Prostate gland (tissue), 2 donors: Measurements from ENCODE around the gene KCNN2. TPM values are rescaled to one million over a fixed set of nuclear protein-coding genes. Genes with fewer than 3 reads are reported as not detected.
A peak's percentile ranks its signal among the peaks of the same experiment; 100 is the strongest.

Source experiments
- DNase-seq: peaks from one replicate; pipeline ENCODE4 v3.0.0-alpha.2; 2019; ENCODE audit warnings: low spot score
- H3K27ac ChIP-seq, 2 donors: fragments of 200-600 bp; sonication (generic); 2 replicates each; pipeline ENCODE4 v1.5.1; 2017 to 2019
- H3K27me3 ChIP-seq: fragments of 200-600 bp; sonication (generic); replicated peaks from 2 replicates; pipeline ENCODE4 v1.5.1; 2019; ENCODE audit not compliant: insufficient read depth
- H3K36me3 ChIP-seq, 2 donors: fragments of 200-600 bp; sonication (generic); 1 replicate in 1 of 2; 2 replicates in 1 of 2; pipeline versions ENCODE4 v1.5.1 to v1.8.1; 2017 to 2019
- H3K4me1 ChIP-seq: fragments of 200-600 bp; sonication (generic); replicated peaks from 2 replicates; pipeline ENCODE4 v1.5.1; 2019
- H3K4me3 ChIP-seq, 2 donors: fragments of 200-600 bp; sonication (generic); 2 replicates each; pipeline ENCODE4 v1.5.1; 2017 to 2019
- H3K9me3 ChIP-seq: fragments of 200-600 bp; sonication (generic); 2 replicates; pipeline ENCODE4 v1.5.1; 2017
- POLR2A ChIP-seq: fragments of 450-650 bp; IDR thresholded peaks from one replicate; pipeline ENCODE4 v1.6.1; 2016; ENCODE audit warnings: antibody characterized with exemption, mild to moderate bottlenecking
- POLR2AphosphoS5 ChIP-seq: sonication (generic); formaldehyde crosslinking; IDR thresholded peaks from one replicate; pipeline ENCODE4 v1.6.1; 2017; ENCODE audit warnings: antibody characterized with exemption
- WGBS: methylation state at CpG from one replicate; pipeline ENCODE4 v1.1.5; 2018; 5-methylcytosine and 5-hydroxymethylcytosine counted together
- intact Hi-C: fragments of 100-400 bp; cut with DNase I; formaldehyde crosslinking; loops from one replicate; pipeline ENCODE4 v1.14.2; 2022
- total RNA-seq, 2 donors: library from RNA; depleted of rRNA; stranded (reverse); fragments of >200 nt; gene quantifications; one replicate each; pipeline ENCODE4 v1.1.0, GENCODE V29; 2016
- TF ChIP-seq, protein P1 (sequence below), 4 experiments: fragments of 200-600 bp in 2 of 4; fragments of 450-650 bp in 2 of 4; sonication (generic) in 2 of 4; IDR thresholded peaks; 1 replicate in 3 of 4; 2 replicates in 1 of 4; pipeline ENCODE4 v1.5.1; 2016 to 2019; ENCODE audit warnings: antibody characterized with exemption in 4 of 4, mild to moderate bottlenecking in 2 of 4, moderate library complexity in 2 of 4

KCNN2 gene
- total RNA-seq, 2 donors from 2014 or later, result 13.9 to 15.3 TPM

DNA sequence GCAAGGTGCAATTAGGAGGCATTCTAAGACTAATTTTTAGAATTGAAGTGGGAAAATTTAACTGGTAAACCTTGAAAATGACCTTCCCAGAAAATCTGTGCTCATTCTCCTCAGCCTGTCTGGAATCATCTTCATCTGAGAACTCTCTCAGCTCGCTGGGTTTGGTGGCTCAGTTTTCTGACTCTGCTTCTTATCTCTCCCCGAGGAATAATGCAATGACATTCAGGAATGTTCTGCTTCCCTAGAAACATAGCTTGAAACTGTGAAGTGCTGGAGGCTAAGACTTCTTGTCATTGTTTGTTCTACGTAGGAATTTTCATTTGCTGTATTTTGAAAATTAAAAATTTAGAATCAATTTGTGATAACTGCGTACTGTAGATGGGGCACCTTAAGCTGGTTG is 86.6 kb downstream of the KCNN2 start:
- no peak for DNase-seq
- no peak overlapping the region for H3K27ac ChIP-seq
- no peaks in the 10 kb centered on the region for H3K4me1 ChIP-seq
- no peak overlapping the region for H3K4me3 ChIP-seq
- 73% methylated on average over 4 of the region's 4 CpGs for WGBS
- TF ChIP-seq, protein P1, sequence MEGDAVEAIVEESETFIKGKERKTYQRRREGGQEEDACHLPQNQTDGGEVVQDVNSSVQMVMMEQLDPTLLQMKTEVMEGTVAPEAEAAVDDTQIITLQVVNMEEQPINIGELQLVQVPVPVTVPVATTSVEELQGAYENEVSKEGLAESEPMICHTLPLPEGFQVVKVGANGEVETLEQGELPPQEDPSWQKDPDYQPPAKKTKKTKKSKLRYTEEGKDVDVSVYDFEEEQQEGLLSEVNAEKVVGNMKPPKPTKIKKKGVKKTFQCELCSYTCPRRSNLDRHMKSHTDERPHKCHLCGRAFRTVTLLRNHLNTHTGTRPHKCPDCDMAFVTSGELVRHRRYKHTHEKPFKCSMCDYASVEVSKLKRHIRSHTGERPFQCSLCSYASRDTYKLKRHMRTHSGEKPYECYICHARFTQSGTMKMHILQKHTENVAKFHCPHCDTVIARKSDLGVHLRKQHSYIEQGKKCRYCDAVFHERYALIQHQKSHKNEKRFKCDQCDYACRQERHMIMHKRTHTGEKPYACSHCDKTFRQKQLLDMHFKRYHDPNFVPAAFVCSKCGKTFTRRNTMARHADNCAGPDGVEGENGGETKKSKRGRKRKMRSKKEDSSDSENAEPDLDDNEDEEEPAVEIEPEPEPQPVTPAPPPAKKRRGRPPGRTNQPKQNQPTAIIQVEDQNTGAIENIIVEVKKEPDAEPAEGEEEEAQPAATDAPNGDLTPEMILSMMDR (IDR thresholded peaks at IDR 0.05), result no peak
- TF ChIP-seq POLR2A (no peak), POLR2AphosphoS5 (no peak)
- no peaks in the 10 kb centered on the region for H3K9me3 ChIP-seq
- H3K36me3 ChIP-seq, result no peaks in the 10 kb centered on the region
- intact Hi-C loops, result loop anchor here (5.0 to 10.0 kb wide), 4 partner anchors 141 to 834 kb away; no protein-coding TSS in a partner anchor
- H3K27me3 ChIP-seq, result no peaks in the 10 kb centered on the region

DNA sequence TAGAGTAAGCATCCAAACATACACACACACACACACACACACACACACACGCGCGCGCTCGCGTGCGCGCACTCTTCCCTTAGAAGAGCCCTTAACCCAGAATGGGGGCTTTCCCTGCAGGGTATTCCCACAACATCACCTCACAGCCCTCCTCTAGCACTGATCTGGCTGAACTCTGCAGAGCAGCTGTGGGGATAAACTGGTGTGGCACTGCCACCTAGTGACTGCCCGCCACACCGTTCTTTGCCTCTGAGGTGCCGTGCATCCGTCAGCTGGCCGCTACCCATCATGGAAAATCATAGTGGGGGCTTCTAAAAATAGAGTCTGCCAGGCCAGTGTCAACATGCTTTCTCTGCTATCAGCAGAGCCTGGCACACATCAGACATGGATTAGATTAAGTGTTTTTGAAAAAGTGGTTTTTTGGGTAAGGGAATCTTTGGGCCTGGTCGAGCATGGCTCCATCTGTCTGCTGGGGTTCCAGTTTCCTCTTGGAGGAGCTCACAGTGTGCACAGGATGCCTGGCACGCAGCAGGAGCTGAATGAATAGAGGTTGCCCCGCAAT is 88.1 kb downstream of the KCNN2 start:
- 3% methylated on average over 16 of the region's 16 CpGs for WGBS
- Histone ChIP-seq H3K36me3 (no peaks in the 10 kb centered on the region), H3K9me3 (no peaks in the 10 kb centered on the region), H3K4me3 (no peak overlapping the region), H3K27ac (no peak overlapping the region), H3K27me3 (no peaks in the 10 kb centered on the region), H3K4me1 (no peaks in the 10 kb centered on the region)
- TF ChIP-seq, protein P1 (IDR thresholded peaks at IDR 0.05), result peak; percentile 43 to 82 (median 72)
- TF ChIP-seq POLR2A (no peak), POLR2AphosphoS5 (peak; percentile 23)
- DNase-seq, result peak; percentile 66
- intact Hi-C loops, result loop anchor here (5.0 to 10.0 kb wide), 5 partner anchors 143 to 835 kb away; no protein-coding TSS in a partner anchor

DNA sequence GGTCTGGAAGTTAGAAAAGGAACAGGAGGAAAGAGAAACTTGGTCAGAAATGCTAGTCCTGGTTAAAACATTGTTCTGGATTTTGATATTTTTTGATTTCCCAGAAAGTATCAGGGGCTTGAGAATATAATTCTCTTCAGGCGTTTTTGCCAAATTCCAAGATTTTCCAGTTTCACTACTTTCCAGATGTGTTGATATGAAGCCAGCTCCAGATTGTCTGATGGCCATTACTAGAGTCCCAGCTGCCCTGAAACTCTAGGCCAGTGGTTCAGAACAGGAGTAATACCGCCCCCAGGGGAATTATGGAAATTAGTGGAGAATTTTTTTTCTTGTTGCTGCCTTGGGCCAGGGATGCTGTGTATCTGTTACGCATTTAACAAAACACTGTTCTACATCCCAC is 88.6 kb downstream of the KCNN2 start:
- TF ChIP-seq POLR2A (no peak), POLR2AphosphoS5 (no peak)
- TF ChIP-seq, protein P1 (IDR thresholded peaks at IDR 0.05), result no peak
- Histone ChIP-seq H3K27ac (no peak overlapping the region), H3K4me1 (no peaks in the 10 kb centered on the region), H3K36me3 (no peaks in the 10 kb centered on the region), H3K4me3 (no peak overlapping the region), H3K27me3 (no peaks in the 10 kb centered on the region), H3K9me3 (no peaks in the 10 kb centered on the region)
- intact Hi-C loops, result loop anchor here (10.0 kb wide), 1 partner anchor 346 kb away; no protein-coding TSS in a partner anchor
- WGBS, result 59% methylated on average over 3 of the region's 3 CpGs
- no peak for DNase-seq

DNA sequence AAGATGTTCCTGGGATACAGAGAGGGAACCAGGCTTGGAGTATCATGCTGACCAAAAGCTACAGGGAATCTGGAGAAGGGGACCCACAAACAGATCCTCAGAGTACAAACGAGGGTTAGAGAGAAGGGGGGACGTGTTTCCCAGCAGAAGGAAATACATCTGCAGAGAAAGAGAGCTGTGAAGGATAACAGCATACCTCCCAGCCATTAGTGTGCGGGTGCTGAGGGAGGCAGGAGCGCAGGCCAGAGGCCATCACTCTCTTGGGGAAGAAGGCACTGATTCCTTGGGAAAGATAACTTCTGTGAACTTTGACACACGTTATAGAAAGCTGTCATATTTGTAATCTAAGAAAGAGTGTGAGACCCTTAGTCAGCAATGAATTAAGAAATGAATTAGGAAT is 96.9 kb downstream of the KCNN2 start:
- no peak for DNase-seq
- Histone ChIP-seq H3K27me3 (no peaks in the 10 kb centered on the region), H3K9me3 (no peaks in the 10 kb centered on the region), H3K36me3 (no peaks in the 10 kb centered on the region), H3K27ac (no peak overlapping the region), H3K4me1 (no peaks in the 10 kb centered on the region), H3K4me3 (no peak overlapping the region)
- TF ChIP-seq, protein P1 (IDR thresholded peaks at IDR 0.05), result no peak
- TF ChIP-seq POLR2AphosphoS5 (no peak), POLR2A (no peak)
- WGBS, result 78% methylated on average over 5 of the region's 5 CpGs
- intact Hi-C loops, result loop anchor here (10.0 kb wide), 1 partner anchor 354 kb away; no protein-coding TSS in a partner anchor

DNA sequence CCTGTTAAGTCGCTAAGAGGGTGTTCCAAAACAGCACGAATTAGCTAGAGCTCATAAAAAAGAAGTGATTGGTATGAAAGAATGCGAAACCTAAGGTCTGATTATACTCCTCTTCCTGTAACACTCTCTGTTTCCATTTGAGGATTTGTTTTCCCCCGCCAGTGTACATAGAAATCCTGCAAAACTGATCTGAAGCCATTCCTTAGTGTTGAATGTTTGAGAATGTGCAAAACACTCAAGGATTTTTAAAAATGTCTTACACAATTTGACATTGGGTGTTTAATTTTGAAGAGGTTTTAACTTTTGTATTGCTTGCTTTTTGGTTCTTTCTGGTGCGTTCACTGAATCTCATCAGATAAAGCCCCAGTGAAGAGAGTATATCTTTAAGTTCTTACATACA is 105.3 kb downstream of the KCNN2 start:
- Histone ChIP-seq H3K9me3 (no peaks in the 10 kb centered on the region), H3K27ac (no peak overlapping the region), H3K4me1 (no peaks in the 10 kb centered on the region), H3K36me3 (no peaks in the 10 kb centered on the region), H3K4me3 (no peak overlapping the region), H3K27me3 (no peaks in the 10 kb centered on the region)
- 60% methylated on average over 5 of the region's 5 CpGs for WGBS
- TF ChIP-seq POLR2A (no peak), POLR2AphosphoS5 (no peak)
- TF ChIP-seq, protein P1 (IDR thresholded peaks at IDR 0.05), result no peak
- intact Hi-C loops, result no loop called here
- no peak for DNase-seq
